HTERT RPE-1 (cell line): ENCODE measurements around the gene SGTA.

Experiments used
- in situ Hi-C: fragments of 300-500 bp; cut with MboI; formaldehyde crosslinking; loops from 4 replicates; pipeline ENCODE4 v1.14.3; 2020; ENCODE audit warnings: low sequenced_read_pairs

Gene SGTA

GRCh38 chr19:2771786-2772674 lies 11.0 kb downstream of the SGTA start:
- in situ Hi-C loops = no loop called here

GRCh38 chr19:2770055-2771013 lies 12.7 kb downstream of the SGTA start:
- in situ Hi-C loops = no loop called here

GRCh38 chr19:2769218-2769617 lies 13.9 kb downstream of the SGTA start:
- in situ Hi-C loops = no loop called here

DNA sequence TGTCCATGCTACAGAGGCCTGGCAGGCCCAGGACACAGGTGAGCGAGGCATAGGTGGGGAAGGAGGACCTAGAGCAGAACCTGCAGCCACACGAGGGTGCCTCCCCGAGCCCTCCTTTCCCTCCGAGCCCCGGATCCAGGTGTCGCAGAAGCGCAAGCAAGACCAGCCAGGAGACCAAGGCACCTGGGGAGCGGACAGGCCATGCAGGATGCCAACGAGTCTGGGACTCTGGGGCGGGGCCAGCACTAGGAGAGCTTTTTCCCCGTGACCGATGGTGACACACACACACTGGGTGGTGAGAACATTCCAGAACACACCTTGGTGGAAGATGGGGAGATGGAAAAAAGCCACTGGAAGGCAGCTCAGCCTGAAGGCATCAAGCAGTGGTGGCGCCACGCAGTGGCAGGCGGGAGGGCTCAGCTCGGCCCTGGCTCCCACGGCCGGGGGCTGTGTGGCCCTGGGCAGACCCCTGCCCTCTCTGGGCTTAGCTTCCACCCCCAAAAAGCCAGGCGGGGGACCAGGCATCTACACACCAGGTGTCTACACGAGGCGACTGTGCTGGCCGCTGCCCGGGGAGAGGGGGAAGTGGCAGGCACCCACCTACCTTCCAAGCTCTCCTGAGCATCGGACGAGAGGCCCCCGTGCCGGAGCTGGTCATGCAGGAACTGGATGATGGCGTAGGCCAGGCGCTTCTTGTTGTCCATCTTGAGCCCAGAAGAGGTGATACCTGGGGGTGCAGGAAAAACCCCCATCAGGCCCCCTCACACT lies 14.5 kb downstream of the SGTA start:
- in situ Hi-C loops = no loop called here

GRCh38 chr19:2767688-2768087 lies 15.4 kb downstream of the SGTA start:
- in situ Hi-C loops = no loop called here

GRCh38 chr19:2766594-2767372 lies 16.3 kb downstream of the SGTA start:
- in situ Hi-C loops = no loop called here

GRCh38 chr19:2765376-2765775 lies 17.7 kb downstream of the SGTA start:
- in situ Hi-C loops = no loop called here

- in situ Hi-C loops = no loop called here
Observed at GRCh38 chr19:2764945-2765344, 18.1 kb downstream of the SGTA start.

DNA sequence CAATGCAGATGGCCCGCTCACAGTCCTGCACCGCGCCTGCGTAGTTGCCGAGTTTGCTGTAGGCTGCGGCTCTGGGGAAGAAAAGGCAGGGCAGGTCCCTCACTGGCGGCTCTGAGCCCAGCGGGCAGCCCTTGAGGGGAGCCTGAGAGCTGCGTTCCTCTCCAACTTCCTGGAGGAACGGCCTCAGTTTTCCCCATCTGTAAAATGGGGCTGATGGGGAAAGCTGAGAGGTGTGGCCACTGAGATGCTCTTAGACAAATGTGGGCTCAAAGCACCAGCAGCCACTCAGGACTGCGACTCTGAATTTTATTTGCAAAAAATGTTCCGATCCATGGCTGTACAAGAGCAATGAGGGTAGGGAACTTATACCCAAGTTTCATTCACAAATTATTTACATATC lies 19.4 kb downstream of the SGTA start:
- in situ Hi-C loops = no loop called here

GRCh38 chr19:2762783-2763496 lies 20.1 kb downstream of the SGTA start:
- in situ Hi-C loops = no loop called here

DNA sequence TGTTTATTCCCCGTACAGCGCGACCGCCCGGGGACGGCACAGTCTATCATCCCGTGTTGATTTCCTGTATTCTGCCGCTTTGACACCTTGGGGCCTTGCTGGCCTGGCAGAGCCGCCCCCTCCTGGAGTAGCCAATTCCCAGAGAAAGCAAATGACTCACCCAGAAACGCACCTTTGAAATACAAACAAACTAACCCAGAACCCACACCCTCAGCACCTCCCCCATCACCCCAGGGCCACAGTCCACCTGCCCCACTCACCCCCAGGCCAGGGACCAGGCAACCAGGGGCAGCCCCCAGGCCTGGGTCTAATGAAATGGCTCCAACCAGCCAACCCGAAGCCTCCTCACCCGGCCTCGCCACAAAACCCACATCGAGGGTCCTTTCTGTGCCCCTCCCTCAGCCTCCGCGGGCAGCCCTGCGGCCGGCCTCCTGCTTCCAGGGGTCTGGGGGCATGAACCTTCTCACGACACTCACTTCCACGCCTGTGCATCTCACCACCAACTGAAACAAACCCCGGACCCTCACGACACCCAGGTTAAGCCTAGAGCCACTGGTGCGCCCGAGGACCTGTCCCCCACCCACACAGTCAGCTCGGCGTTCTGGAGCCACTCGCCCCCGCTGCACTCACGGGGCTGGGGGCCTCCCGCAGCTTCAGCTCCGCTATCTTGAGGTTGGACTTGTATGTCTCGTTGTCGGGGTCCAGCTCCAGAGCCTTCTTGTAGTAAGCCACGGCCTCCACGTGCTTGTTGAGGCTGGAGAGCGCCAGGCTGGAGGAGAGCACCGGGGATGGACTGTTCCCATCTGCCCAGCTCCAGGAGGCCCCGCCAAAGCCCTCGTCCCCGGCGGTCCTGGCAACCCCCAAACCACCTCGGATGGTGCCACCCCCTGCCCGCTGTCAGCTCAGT lies 20.9 kb downstream of the SGTA start:
- in situ Hi-C loops = no loop called here

- in situ Hi-C loops = no loop called here
Observed at GRCh38 chr19:2761309-2761677, 21.8 kb downstream of the SGTA start.

GRCh38 chr19:2759965-2760364 lies 23.1 kb downstream of the SGTA start:
- in situ Hi-C loops = no loop called here

DNA sequence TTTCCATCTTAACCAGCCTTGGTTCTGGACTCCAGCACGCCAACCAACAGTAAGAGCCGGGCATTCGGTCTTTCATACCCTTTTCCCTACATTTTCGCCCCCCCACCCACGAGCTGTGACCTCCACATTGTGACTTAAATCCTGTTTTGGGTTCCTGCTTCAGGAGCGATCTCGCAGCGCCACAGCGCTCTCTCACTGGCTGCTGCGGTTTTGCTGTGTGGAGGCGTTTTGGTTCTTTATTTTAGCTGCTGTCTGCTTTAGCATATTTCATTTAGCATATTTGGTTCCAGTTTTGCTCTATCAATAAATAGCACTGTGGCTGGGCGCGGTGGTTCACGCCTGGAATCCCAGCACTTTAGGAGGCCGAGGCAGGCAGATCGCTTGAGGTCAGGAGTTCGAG lies 23.7 kb downstream of the SGTA start:
- in situ Hi-C loops = no loop called here

DNA sequence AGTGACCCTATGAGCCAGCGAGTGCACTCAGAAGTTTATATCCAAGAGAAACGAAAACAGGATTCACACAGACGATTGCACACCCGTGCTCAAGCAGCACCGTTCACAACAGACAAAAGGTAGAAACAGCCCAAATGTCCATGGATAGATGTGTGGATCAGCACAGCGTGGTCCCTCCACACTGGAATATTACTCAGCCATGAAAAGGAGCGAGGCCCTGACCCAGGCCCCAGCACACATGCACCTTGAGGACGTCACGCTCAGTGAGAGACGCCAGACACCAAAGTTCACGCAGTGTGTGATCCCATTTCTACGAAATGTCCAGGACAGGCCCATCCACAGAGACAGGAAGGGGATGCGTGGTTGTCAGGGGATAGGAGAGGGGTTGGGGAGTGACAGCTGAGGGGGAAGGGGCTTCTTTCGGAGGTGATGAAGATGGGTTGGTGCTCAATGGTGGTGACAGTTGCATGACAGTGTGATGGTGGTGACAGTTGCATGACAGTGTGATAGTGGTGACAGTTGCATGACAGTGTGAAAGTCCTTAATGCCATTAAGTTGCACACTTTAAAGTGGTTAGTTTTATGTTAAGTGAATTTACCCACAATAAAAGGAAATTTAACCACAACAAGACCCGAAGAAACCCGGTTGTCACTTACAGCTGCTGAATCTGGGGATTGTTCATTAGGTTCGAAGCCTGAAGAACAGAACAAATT lies 24.3 kb downstream of the SGTA start:
- in situ Hi-C loops = no loop called here

DNA sequence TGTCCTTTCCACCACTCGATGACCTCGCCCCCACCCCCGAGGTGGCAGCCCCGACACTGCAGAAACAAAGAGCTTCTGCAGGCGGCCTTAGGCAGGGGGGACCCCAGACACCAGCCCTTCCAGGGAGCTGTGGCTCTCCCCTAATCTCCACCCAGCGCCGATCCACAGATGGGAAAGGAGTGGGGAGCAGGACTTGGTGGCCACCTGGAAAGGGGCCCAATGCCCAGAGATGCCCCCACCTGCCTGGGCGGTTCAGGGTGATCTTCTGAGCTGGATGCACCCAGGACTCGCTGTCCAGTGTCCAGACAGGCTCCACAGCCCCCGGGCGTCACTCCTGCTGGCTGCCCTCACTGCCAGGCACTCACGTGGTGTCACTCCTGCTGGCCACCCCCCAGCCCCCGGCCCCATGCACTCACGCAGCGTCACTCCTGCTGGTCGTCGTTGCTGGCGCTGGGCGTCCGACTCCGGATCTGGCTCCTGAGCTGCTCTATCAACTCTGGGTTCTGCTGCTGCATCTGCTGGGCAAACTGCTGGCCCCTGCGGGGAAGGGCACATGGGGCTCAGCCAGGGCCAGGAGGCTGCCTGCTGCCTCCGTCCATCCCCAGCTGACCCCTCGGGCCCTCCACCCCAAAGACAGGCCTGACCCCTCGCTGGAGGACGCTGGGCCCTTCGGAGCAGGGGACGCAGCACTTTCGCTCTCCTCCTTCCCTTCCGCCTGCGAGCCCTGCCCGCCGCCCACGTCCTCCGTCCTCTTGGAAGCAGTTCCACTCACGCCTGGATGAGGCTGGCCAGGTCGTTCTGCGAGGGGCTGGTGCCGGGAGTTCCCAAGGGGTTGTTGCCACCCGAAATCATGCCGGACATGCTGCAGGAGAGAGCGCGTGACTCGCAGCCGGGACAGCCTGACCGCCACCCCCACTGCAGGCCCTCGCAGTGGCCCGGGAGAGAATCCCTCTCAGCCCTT lies 25.9 kb downstream of the SGTA start:
- in situ Hi-C loops = no loop called here

DNA sequence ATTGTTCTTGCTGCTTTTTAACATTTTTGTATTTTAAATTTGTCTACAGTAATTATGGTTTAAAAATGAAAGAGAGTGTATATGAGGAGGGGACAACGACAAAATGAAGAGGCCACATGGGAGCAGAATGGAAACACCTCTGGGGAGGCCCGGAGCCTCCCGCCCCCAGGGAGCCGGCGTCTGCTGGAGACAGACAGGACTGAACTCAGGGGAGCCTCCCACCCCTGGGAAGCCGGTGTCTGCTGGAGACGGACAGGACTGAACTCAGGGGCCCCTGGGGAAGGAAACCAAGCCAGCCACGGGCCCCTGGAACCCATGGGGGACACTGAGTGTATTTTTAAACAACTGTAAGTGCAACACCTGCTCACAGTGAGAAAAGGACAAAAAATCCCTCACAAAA lies 26.6 kb downstream of the SGTA start:
- in situ Hi-C loops = no loop called here
